HEK293T (cell line): ENCODE measurements around the gene DRD2.

Experiments
- ARNT ChIP-seq: fragments of 450-650 bp; IDR thresholded peaks from 2 replicates; pipeline ENCODE4 v1.6.1; 2017; ENCODE audit warnings: mild to moderate bottlenecking
- FOXA1 ChIP-seq: fragments of 450-650 bp; IDR thresholded peaks from 2 replicates; pipeline ENCODE4 v1.6.1; 2016; ENCODE audit warnings: mild to moderate bottlenecking
- HDGF ChIP-seq: fragments of 450-650 bp; IDR thresholded peaks from 2 replicates; pipeline ENCODE4 v1.6.1; 2017; ENCODE audit warnings: antibody characterized with exemption, borderline replicate concordance
- SP1 ChIP-seq: fragments of 450-650 bp; IDR thresholded peaks from 2 replicates; pipeline ENCODE4 v1.6.1; 2017
- TARDBP ChIP-seq: fragments of 450-650 bp; IDR thresholded peaks from 2 replicates; pipeline ENCODE4 v1.6.1; 2016

GRCh38 chr11:113384551-113384950 is 90.6 kb downstream of the DRD2 start:
- TF ChIP-seq FOXA1 (no peak), TARDBP (no peak), ARNT (no peak), SP1 (no peak), HDGF (no peak)
